Activated T-helper 2 cell treated with anti-CD3 and anti-CD28 coated beads, Interferon-gamma antibody, Interleukin-2, Interleukin-4, amounts not matched to agents 10 μg/mL and 5 μg/mL and 100 μg/mL, durations not matched to agents 14 hours and 24 hours and 36 hours (primary cell): ENCODE measurements around the gene DSPP. TPM values are rescaled to one million over a fixed set of nuclear protein-coding genes. Genes with fewer than 3 reads are reported as not detected.
"Not testable (repeated sequence)": the region's sequence is repeated elsewhere in the genome, so short reads cannot be mapped to it uniquely, and the experiment has no call there.

Experiments
- DNase-seq: peaks from one replicate; pipeline ENCODE4 v3.0.0; 2021; ENCODE audit warnings: low spot score
- H3K27ac Mint-ChIP-seq: one replicate; pipeline ENCODE4 v1.8.0; 2021; ENCODE audit warnings: mixed read lengths
- H3K27me3 Mint-ChIP-seq: one replicate; pipeline ENCODE4 v1.8.0; 2021; ENCODE audit warnings: low read depth, mixed read lengths
- H3K36me3 Mint-ChIP-seq: one replicate; pipeline ENCODE4 v1.8.0; 2021; ENCODE audit warnings: low read depth, mixed read lengths
- H3K4me1 Mint-ChIP-seq: one replicate; pipeline ENCODE4 v1.8.0; 2021; ENCODE audit warnings: low read depth, mixed read lengths
- H3K4me3 Mint-ChIP-seq: one replicate; pipeline ENCODE4 v1.8.0; 2021; ENCODE audit warnings: low read depth, mild to moderate bottlenecking, moderate library complexity, mixed read lengths
- H3K9me3 Mint-ChIP-seq: one replicate; pipeline ENCODE4 v1.8.0; 2021; ENCODE audit warnings: mixed read lengths
- intact Hi-C: fragments of 100-400 bp; cut with micrococcal nuclease; formaldehyde crosslinking; loops from one replicate; pipeline ENCODE4 v1.15.1; 2023
- total RNA-seq: library from RNA; stranded (reverse); gene quantifications from 2 replicates; pipeline ENCODE4 v1.2.3, GENCODE V29; 2022

Gene DSPP
- total RNA-seq = not detected in 2 replicates

DNA sequence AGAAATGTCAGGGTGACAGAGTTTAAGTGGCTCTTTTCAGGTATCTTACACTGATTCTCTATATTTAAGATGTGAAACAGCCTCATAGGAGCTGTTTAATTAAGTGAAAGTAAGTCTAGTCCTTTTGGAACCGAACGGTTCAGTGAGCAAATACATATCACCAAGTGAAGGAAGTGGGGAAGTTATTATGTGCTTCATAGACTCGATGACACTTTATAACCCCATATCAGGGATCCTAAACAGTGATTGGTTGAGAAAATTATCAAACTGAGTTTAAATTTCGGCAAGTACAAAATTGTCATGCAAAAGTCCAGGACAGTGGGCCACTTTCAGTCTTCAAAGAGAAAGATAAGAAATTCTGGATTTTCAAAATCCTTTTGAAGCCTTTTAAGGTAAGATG is at the start of gene DSPP:
DSPP (plus strand) TSS at position 301 of the 400 bp plus-strand sequence. CDS start 2,380 bp downstream, outside the sequence.
- Mint-ChIP-seq H3K27ac (no peak within 1 kb of the TSS), H3K4me3 (no peak within 1 kb of the TSS), H3K27me3 (peaks cover 6% of the 10 kb centered on the region), H3K4me1 (peaks cover 9% of the 10 kb centered on the region), H3K36me3 (no peaks in the 10 kb centered on the region), H3K9me3 (no peaks in the 10 kb centered on the region)
- intact Hi-C loops = no loop called here
- DNase-seq = no peak

- H3K4me3 Mint-ChIP-seq = no peak overlapping the region
- H3K36me3 Mint-ChIP-seq = peaks cover 5% of the 10 kb centered on the region
- peaks cover 5% of the 10 kb centered on the region for H3K9me3 Mint-ChIP-seq
- H3K27ac Mint-ChIP-seq = peak overlapping the region; percentile 65
- intact Hi-C loops = loop anchor here (5.0 kb wide), 2 partner anchors 62 to 468 kb away; no protein-coding TSS in a partner anchor
- DNase-seq = peak; percentile 66
- no peaks in the 10 kb centered on the region for H3K27me3 Mint-ChIP-seq
- peaks cover 28% of the 10 kb centered on the region for H3K4me1 Mint-ChIP-seq
Measured at GRCh38 chr4:87559090-87559837, 49.1 kb upstream of the DSPP start.

GRCh38 chr4:87560802-87561201 is 47.5 kb upstream of the DSPP start:
- no peak overlapping the region for H3K27ac Mint-ChIP-seq
- intact Hi-C loops = no loop called here
- peaks cover 5% of the 10 kb centered on the region for H3K36me3 Mint-ChIP-seq
- no peak for DNase-seq
- no peak overlapping the region for H3K4me3 Mint-ChIP-seq
- no peaks in the 10 kb centered on the region for H3K27me3 Mint-ChIP-seq
- H3K9me3 Mint-ChIP-seq = peaks cover 5% of the 10 kb centered on the region
- H3K4me1 Mint-ChIP-seq = peaks cover 29% of the 10 kb centered on the region

- no peak overlapping the region for H3K27ac Mint-ChIP-seq
- H3K36me3 Mint-ChIP-seq = peaks cover 5% of the 10 kb centered on the region
- peaks cover 2% of the 10 kb centered on the region for H3K27me3 Mint-ChIP-seq
- intact Hi-C loops = no loop called here
- H3K9me3 Mint-ChIP-seq = peaks cover 5% of the 10 kb centered on the region
- peaks cover 7% of the 10 kb centered on the region for H3K4me1 Mint-ChIP-seq
- H3K4me3 Mint-ChIP-seq = no peak overlapping the region
- DNase-seq = no peak
Measured at GRCh38 chr4:87565746-87566145, 42.6 kb upstream of the DSPP start.

DNA sequence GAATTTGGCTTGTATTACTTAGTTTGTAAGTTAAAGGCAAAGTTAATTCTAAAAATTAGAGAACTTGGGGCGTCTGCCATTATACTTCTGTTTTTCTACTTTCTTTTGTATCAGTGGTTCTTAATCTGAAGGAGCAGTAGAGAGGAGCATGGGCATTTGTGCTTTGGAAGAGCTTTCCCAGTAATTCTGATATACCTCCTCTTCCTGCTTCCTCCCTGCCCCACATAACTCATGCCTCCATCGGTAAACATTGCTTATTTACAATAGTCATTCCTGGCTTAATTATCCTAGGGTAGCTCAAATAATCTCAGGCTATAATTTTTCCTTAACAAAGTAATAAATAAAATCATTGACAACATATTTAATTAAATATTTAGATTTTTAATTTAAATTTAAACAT is 42.1 kb upstream of the DSPP start:
- peaks cover under 1% of the 10 kb centered on the region for H3K36me3 Mint-ChIP-seq
- peaks cover 5% of the 10 kb centered on the region for H3K4me1 Mint-ChIP-seq
- H3K27ac Mint-ChIP-seq = no peak overlapping the region
- DNase-seq = no peak
- intact Hi-C loops = no loop called here
- peaks cover 2% of the 10 kb centered on the region for H3K27me3 Mint-ChIP-seq
- H3K9me3 Mint-ChIP-seq = peaks cover under 1% of the 10 kb centered on the region
- no peak overlapping the region for H3K4me3 Mint-ChIP-seq

DNA sequence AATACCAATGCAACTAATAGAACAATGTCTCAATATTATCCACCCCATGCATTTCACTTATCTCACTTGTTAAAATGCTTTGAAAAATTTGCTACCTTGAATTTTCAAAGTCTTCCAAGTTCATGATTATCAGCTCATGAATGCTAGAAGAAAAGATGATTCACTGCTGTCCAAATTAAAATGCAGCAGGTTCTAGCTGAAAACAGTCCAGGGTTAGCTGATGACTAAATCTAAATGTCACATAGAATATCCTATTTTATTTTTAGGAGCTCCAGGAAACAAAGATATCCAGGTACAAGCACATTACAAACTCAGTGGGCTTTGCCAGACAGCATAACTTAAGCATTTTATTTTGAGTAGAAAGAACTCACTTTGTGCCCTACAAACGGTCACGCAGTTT is 41.1 kb upstream of the DSPP start:
- Mint-ChIP-seq H3K4me3 (no peak overlapping the region), H3K4me1 (peaks cover 5% of the 10 kb centered on the region), H3K36me3 (no peaks in the 10 kb centered on the region), H3K9me3 (no peaks in the 10 kb centered on the region), H3K27ac (no peak overlapping the region), H3K27me3 (peaks cover 2% of the 10 kb centered on the region)
- DNase-seq = no peak
- intact Hi-C loops = no loop called here

DNA sequence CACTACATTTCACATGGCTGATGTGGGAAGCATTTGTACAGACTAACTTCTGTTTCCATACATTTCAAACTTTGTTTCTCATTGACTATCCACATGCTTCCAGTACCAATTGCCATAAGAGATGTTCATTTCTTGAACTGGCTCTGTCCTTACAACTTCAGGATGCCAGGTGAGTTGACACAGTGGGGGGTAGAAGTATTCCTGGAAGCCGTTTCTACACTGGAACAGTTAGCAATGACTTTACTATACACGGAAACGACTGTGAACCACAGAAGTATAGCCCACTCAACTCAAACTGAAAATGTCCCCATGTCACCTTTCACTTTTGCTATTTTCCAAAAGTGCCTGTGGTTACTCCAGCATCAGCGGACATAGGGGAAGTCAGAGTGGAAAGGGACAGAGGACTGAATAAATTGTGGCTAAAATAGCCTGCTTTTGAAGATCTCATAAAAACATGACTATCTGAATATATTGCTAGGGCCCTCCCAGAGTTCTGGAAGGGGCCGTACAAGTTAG is 38.0 kb upstream of the DSPP start:
- Mint-ChIP-seq H3K27me3 (peaks cover 2% of the 10 kb centered on the region), H3K36me3 (no peaks in the 10 kb centered on the region)
- intact Hi-C loops = no loop called here

GRCh38 chr4:87574376-87574775 is 34.0 kb upstream of the DSPP start:
- H3K27me3 Mint-ChIP-seq, H3K27ac Mint-ChIP-seq, H3K4me3 Mint-ChIP-seq, H3K4me1 Mint-ChIP-seq, intact Hi-C loops, DNase-seq, H3K36me3 Mint-ChIP-seq, H3K9me3 Mint-ChIP-seq: not testable (repeated sequence)

More for the DNA sequence above, 38.0 kb upstream of the DSPP start:
- no peak for DNase-seq
- Mint-ChIP-seq H3K4me1 (peaks cover 5% of the 10 kb centered on the region), H3K27ac (no peak overlapping the region), H3K9me3 (no peaks in the 10 kb centered on the region), H3K4me3 (no peak overlapping the region)

GRCh38 chr4:87574996-87575395 is 33.3 kb upstream of the DSPP start:
- Mint-ChIP-seq H3K9me3 (no peaks in the 10 kb centered on the region), H3K27me3 (no peaks in the 10 kb centered on the region), H3K4me1 (peaks cover 7% of the 10 kb centered on the region), H3K27ac (no peak overlapping the region), H3K36me3 (no peaks in the 10 kb centered on the region), H3K4me3 (no peak overlapping the region)
- intact Hi-C loops = no loop called here
- DNase-seq = no peak

- Mint-ChIP-seq H3K9me3 (no peaks in the 10 kb centered on the region), H3K36me3 (no peaks in the 10 kb centered on the region), H3K4me3 (no peak overlapping the region), H3K27me3 (no peaks in the 10 kb centered on the region), H3K4me1 (peaks cover 8% of the 10 kb centered on the region), H3K27ac (no peak overlapping the region)
- DNase-seq = no peak
- intact Hi-C loops = no loop called here
Measured at GRCh38 chr4:87575408-87575807, 32.9 kb upstream of the DSPP start.

DNA sequence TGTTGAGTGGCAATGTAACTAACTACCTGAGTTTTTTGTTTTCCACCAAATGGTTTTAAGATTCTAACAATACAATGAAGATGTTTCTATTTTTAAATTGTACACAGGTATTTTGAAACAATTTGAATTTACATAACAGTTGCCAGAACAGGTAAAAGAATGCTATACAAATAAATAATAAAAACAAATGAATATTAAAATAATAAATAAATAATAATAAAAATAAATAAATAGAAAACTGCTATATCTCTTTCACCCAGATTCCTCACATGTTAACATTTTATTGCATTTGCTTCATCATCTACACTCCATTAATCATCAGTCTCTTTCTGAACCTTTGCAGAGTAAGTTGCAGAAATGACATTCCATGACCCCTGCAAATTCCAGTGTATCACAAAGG is 32.3 kb upstream of the DSPP start:
- intact Hi-C loops = no loop called here

GRCh38 chr4:87579478-87579877 is 28.9 kb upstream of the DSPP start:
- Mint-ChIP-seq H3K36me3 (no peaks in the 10 kb centered on the region), H3K4me3 (no peak overlapping the region)
- intact Hi-C loops = no loop called here

More for the DNA sequence above, 32.3 kb upstream of the DSPP start:
- Mint-ChIP-seq H3K9me3 (no peaks in the 10 kb centered on the region), H3K27ac (no peak overlapping the region), H3K4me3 (no peak overlapping the region), H3K27me3 (no peaks in the 10 kb centered on the region), H3K36me3 (no peaks in the 10 kb centered on the region), H3K4me1 (peaks cover 4% of the 10 kb centered on the region)
- DNase-seq = no peak

DNA sequence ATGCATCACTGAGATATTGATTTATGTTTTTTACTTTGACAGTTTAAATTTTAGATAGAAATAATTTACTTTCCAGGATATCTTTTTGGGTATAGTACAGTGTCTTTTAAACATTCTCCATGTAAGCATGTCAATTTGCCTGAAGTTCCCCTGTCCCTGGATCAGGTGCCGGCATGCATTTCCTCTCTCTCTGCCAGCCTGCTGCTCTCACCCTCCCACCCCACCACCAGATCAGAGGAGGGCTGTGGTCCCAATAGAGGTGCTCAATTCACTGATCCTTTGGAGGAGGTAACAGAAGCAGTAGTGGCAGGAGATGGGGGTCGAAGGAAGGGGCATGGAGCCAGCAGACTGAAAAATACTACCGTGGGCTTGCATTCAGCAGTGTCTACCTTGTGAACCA is 28.3 kb upstream of the DSPP start:
- no peaks in the 10 kb centered on the region for H3K27me3 Mint-ChIP-seq
- H3K4me1 Mint-ChIP-seq = peaks cover 4% of the 10 kb centered on the region
- no peaks in the 10 kb centered on the region for H3K36me3 Mint-ChIP-seq
- DNase-seq = no peak
- intact Hi-C loops = no loop called here
- H3K27ac Mint-ChIP-seq = no peak overlapping the region
- H3K4me3 Mint-ChIP-seq = no peak overlapping the region
- H3K9me3 Mint-ChIP-seq = no peaks in the 10 kb centered on the region

More at GRCh38 chr4:87579478-87579877, 28.9 kb upstream of the DSPP start:
- no peaks in the 10 kb centered on the region for H3K9me3 Mint-ChIP-seq
- no peak overlapping the region for H3K27ac Mint-ChIP-seq
- no peak for DNase-seq
- peaks cover 4% of the 10 kb centered on the region for H3K4me1 Mint-ChIP-seq
- H3K27me3 Mint-ChIP-seq = no peaks in the 10 kb centered on the region
